Measurements from ENCODE around the gene MRGPRF.

Gene MRGPRF

GRCh38 chr11:69037544-69037943 lies 24.5 kb upstream of the MRGPRF start:
- H3K4me3 ChIP-seq (ENCODE audit: low read depth, low read length): no peak overlapping the region
- in situ Hi-C loops (cut with HindIII; ENCODE audit: low pct_ligation_motif_present, low sequenced_read_pairs): no loop called here
- DNase-seq: no peak
- H3K36me3 ChIP-seq (replicated peaks): no peaks in the 10 kb centered on the region
- H3K27ac ChIP-seq: no peak overlapping the region
- no peak for TF ChIP-seq CTCF (IDR thresholded peaks at IDR 0.05; ENCODE audit: low read depth, low read length, missing control alignments)
- H3K27me3 ChIP-seq (replicated peaks): no peaks in the 10 kb centered on the region

GRCh38 chr11:69037074-69037473 lies 24.0 kb upstream of the MRGPRF start:
- no peak for DNase-seq
- no peak for TF ChIP-seq CTCF (IDR thresholded peaks at IDR 0.05; ENCODE audit: low read depth, low read length, missing control alignments)
- in situ Hi-C loops (cut with HindIII; ENCODE audit: low pct_ligation_motif_present, low sequenced_read_pairs): no loop called here
- Histone ChIP-seq H3K27me3 (replicated peaks) (no peaks in the 10 kb centered on the region), H3K4me3 (ENCODE audit: low read depth, low read length) (no peak overlapping the region), H3K36me3 (replicated peaks) (no peaks in the 10 kb centered on the region), H3K27ac (no peak overlapping the region)

DNA sequence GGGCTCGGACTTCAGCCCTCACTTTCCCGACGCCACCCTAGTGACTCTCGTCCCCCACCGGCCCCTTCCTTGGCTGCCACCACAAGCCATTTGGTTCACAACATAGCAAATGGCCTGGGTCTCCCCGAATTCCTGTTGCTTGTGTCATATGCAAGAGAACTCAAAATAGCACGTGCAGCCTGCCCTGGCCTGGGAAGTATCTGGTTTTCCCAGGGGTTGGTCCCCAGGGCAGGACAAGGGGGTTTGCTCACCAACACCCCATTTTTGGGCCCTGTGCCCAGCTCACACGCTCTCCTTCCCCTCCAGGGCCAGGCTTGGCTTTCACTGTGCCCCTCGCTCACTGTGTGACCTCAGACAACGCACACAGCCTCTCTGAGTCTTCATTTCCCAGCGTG lies 22.9 kb upstream of the MRGPRF start:
- Histone ChIP-seq H3K36me3 (replicated peaks) (no peaks in the 10 kb centered on the region), H3K4me3 (ENCODE audit: low read depth, low read length) (no peak overlapping the region), H3K27me3 (replicated peaks) (peaks cover 3% of the 10 kb centered on the region), H3K27ac (no peak overlapping the region)
- TF ChIP-seq CTCF (IDR thresholded peaks at IDR 0.05; ENCODE audit: low read depth, low read length, missing control alignments): no peak
- DNase-seq: no peak
- in situ Hi-C loops (cut with HindIII; ENCODE audit: low pct_ligation_motif_present, low sequenced_read_pairs): no loop called here

DNA sequence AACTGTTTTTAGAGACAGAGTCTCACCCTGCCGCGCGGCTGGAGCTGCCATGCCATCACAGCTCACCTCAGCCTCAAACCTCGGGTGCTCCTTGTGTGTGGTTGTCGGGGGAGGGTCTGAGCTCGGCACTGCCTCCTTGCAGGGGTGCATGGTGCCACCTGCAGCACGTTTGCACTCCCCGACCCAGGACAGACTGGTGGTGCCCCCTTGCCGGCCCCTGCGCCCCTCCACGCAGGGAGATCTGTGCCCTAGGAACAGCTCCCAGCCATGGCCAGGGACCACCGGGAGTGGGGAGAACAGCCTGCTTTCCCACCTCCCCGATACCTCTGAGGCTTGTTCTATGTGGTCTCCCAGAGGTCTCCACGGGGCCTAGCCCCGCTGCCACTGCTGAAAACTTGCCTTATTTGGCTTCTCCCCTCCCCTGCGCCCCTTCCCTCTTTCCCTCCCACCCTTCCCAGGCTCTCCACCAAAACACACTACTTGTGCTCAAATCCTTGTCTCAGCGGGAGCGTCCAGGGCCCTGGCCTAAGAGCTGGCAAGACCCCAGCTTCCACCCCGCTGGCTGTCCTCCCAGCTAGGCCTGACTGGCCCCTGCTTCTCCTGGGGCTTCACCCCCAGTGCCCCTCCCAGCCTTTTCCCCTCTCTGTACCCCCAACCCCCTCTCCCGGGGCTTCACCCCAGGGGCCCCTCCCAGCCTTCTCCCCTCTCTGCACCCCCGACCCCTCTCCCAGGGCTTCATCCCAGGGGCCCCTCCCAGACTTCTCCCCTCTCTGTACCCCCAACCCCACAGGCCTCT lies 22.3 kb upstream of the MRGPRF start:
- no peak for DNase-seq
- Histone ChIP-seq H3K36me3 (replicated peaks) (no peaks in the 10 kb centered on the region), H3K4me3 (ENCODE audit: low read depth, low read length) (no peak overlapping the region), H3K27ac (no peak overlapping the region), H3K27me3 (replicated peaks) (peaks cover 3% of the 10 kb centered on the region)
- in situ Hi-C loops (cut with HindIII; ENCODE audit: low pct_ligation_motif_present, low sequenced_read_pairs): no loop called here
- no peak for TF ChIP-seq CTCF (IDR thresholded peaks at IDR 0.05; ENCODE audit: low read depth, low read length, missing control alignments)

DNA sequence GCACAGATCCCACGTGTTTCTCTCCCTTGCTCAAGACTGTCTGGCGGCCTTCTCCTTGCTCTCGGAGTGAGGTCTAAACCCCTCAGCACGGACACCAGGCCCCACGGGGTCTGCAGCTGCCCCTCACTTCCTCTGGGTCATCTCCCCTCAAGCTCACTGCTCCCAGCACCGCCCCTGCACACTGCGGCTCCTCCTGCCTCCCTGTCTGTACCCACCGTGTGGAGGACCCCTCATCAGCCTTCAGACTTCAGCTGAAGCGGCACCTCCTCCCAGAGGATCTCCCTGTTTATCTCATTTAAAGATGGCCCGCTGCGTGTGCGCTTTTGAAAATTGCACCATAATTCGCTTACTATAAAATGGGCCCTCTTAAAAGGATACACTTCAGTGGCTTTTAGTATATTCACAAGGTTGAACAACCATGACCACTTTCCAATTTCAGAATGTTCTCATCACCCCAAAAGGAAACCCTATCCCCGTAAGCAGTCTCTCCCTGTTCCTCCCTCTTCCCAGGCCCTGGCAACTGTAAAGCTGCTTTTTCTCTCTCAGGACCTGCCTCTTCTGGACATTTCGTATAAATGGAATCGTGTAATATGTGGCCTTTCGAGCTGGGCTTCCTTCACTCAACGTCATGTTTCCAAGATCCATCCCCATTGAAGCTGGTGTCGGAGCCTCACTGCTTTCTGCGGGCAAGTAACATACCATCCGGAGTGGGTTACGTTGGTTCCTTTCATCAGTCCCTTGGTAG lies 21.2 kb upstream of the MRGPRF start:
- no peaks in the 10 kb centered on the region for H3K36me3 ChIP-seq (replicated peaks)
- H3K4me3 ChIP-seq (ENCODE audit: low read depth, low read length): no peak overlapping the region
- H3K27me3 ChIP-seq (replicated peaks): peaks cover 3% of the 10 kb centered on the region
- in situ Hi-C loops (cut with HindIII; ENCODE audit: low pct_ligation_motif_present, low sequenced_read_pairs): no loop called here
- TF ChIP-seq CTCF (IDR thresholded peaks at IDR 0.05; ENCODE audit: low read depth, low read length, missing control alignments): no peak
- DNase-seq: no peak
- H3K27ac ChIP-seq: no peak overlapping the region

Measured in brain microvascular endothelial cell (primary cell).